Measurements from ENCODE around the gene SLC24A5. TPM values are rescaled to one million over a fixed set of nuclear protein-coding genes. Genes with fewer than 3 reads are reported as not detected.
A peak's percentile ranks its signal among the peaks of the same experiment; 100 is the strongest.

The SLC24A5 gene
- total and polyA plus RNA-seq, 8 donors = 0.13 TPM; not detected in 7

GRCh38 chr15:48168616-48169015 is 47.8 kb downstream of the SLC24A5 start:
- Histone ChIP-seq H3K4me3 (no peak overlapping the region), H3K4me1 (no peaks in the 10 kb centered on the region), H3K27me3 (no peaks in the 10 kb centered on the region), H3K27ac (no peak overlapping the region), H3K9me3 (no peaks in the 10 kb centered on the region), H3K36me3 (peaks cover 0 to 4% (median 0%) of the 10 kb centered on the region in 4 donors)
- TF ChIP-seq EP300 (IDR thresholded peaks at IDR 0.05) (no peak), POLR2A (IDR thresholded peaks at IDR 0.05) (no peak), POLR2AphosphoS5 (IDR thresholded peaks at IDR 0.05) (no peak), CTCF (IDR thresholded peaks at IDR 0.05) (no peak)
- DNase-seq = no peak
- 63 to 67% (median 63%) methylated on average over 3 of the region's 3 CpGs for WGBS, 5 donors
- intact Hi-C loops (cut with DNase I; ENCODE audit: low total_unique reads) = no loop called here

- no peak for TF ChIP-seq POLR2A (IDR thresholded peaks at IDR 0.05)
- no peak for TF ChIP-seq EP300 (IDR thresholded peaks at IDR 0.05)
- TF ChIP-seq CTCF (IDR thresholded peaks at IDR 0.05) = no peak
- TF ChIP-seq POLR2AphosphoS5 (IDR thresholded peaks at IDR 0.05) = no peak
- no peak for DNase-seq
- no peak overlapping the region for H3K27ac ChIP-seq
- H3K9me3 ChIP-seq = no peaks in the 10 kb centered on the region
- H3K4me3 ChIP-seq = no peak overlapping the region
- peaks cover 0 to 4% (median 0%) of the 10 kb centered on the region in 4 donors for H3K36me3 ChIP-seq
- H3K27me3 ChIP-seq = no peaks in the 10 kb centered on the region
- no peaks in the 10 kb centered on the region for H3K4me1 ChIP-seq
- WGBS, 5 donors = 26 to 57% (median 34%) methylated on average over 1 of the region's 1 CpG
- intact Hi-C loops (cut with DNase I; ENCODE audit: low total_unique reads) = no loop called here
Observed at GRCh38 chr15:48170981-48171380, 50.2 kb downstream of the SLC24A5 start.

- WGBS, 5 donors = 94 to 99% (median 97%) methylated on average over 3 of the region's 3 CpGs
- H3K36me3 ChIP-seq = no peaks in the 10 kb centered on the region
- intact Hi-C loops (cut with DNase I; ENCODE audit: low total_unique reads) = no loop called here
Observed at GRCh38 chr15:48175126-48175525, 54.3 kb downstream of the SLC24A5 start.

GRCh38 chr15:48176112-48176511 is 55.3 kb downstream of the SLC24A5 start:
- H3K27ac ChIP-seq = peak overlapping the region in 3 of 5 donors; percentile 83 to 95 (median 91)
- peaks cover 0 to 10% (median 0%) of the 10 kb centered on the region in 3 donors for H3K27me3 ChIP-seq
- TF ChIP-seq POLR2AphosphoS5 (IDR thresholded peaks at IDR 0.05) = no peak
- TF ChIP-seq EP300 (IDR thresholded peaks at IDR 0.05) = no peak
- no peak for TF ChIP-seq POLR2A (IDR thresholded peaks at IDR 0.05)
- TF ChIP-seq CTCF (IDR thresholded peaks at IDR 0.05) = no peak
- H3K4me3 ChIP-seq = no peak overlapping the region
- H3K9me3 ChIP-seq = no peaks in the 10 kb centered on the region
- H3K4me1 ChIP-seq = peaks cover 0 to 24% (median 13%) of the 10 kb centered on the region in 4 donors
- DNase-seq = no peak
- 76 to 95% (median 83%) methylated on average over 4 of the region's 4 CpGs for WGBS, 5 donors
- no peaks in the 10 kb centered on the region for H3K36me3 ChIP-seq
- intact Hi-C loops (cut with DNase I; ENCODE audit: low total_unique reads) = no loop called here

More at GRCh38 chr15:48175126-48175525, 54.3 kb downstream of the SLC24A5 start:
- TF ChIP-seq EP300 (IDR thresholded peaks at IDR 0.05) (no peak), CTCF (IDR thresholded peaks at IDR 0.05) (no peak)
- H3K4me1 ChIP-seq = peaks cover 0 to 24% (median 13%) of the 10 kb centered on the region in 4 donors
- no peak for DNase-seq
- no peak overlapping the region for H3K27ac ChIP-seq
- H3K4me3 ChIP-seq = no peak overlapping the region
- no peaks in the 10 kb centered on the region for H3K9me3 ChIP-seq
- peaks cover 0 to 10% (median 0%) of the 10 kb centered on the region in 3 donors for H3K27me3 ChIP-seq
